Memory B cell (primary cell): ENCODE results near the gene MAB21L4.

Experiments used
- ATAC-seq: fragments of 150-1000 bp; cut with Tn5 transposase; 2 replicates; pipeline ENCODE4 v1.10.0; 2021; ENCODE audit warnings: low read depth, mild to moderate bottlenecking, moderate library complexity
- DNase-seq, 2 donors: peaks; one replicate each; pipeline ENCODE4 v3.0.0; 2022; ENCODE audit warnings: low spot score in 2 of 2
- H3K27ac Mint-ChIP-seq: one replicate; pipeline ENCODE4 v1.8.0; 2022; ENCODE audit warnings: mild to moderate bottlenecking, moderate library complexity, mixed read lengths
- H3K27me3 Mint-ChIP-seq: one replicate; pipeline ENCODE4 v1.8.0; 2022; ENCODE audit warnings: mixed read lengths
- H3K36me3 Mint-ChIP-seq: one replicate; pipeline ENCODE4 v1.8.0; 2022; ENCODE audit warnings: mild to moderate bottlenecking, mixed read lengths
- H3K4me1 Mint-ChIP-seq: one replicate; pipeline ENCODE4 v1.8.0; 2022; ENCODE audit warnings: mixed read lengths
- H3K4me3 Mint-ChIP-seq: one replicate; pipeline ENCODE4 v1.8.0; 2022; ENCODE audit warnings: mild to moderate bottlenecking, moderate library complexity, mixed read lengths
- H3K9me3 Mint-ChIP-seq: one replicate; pipeline ENCODE4 v1.8.0; 2022; ENCODE audit warnings: mixed read lengths

The MAB21L4 gene

GRCh38 chr2:240888890-240889573, 6.9 kb downstream of the MAB21L4 start:
- H3K36me3 Mint-ChIP-seq, result no peaks in the 10 kb centered on the region
- peaks cover 1% of the 10 kb centered on the region for H3K9me3 Mint-ChIP-seq
- DNase-seq (no peak), ATAC-seq (no peak)
- peaks cover 1% of the 10 kb centered on the region for H3K27me3 Mint-ChIP-seq
- no peak overlapping the region for H3K27ac Mint-ChIP-seq
- peaks cover 4% of the 10 kb centered on the region for H3K4me1 Mint-ChIP-seq
- H3K4me3 Mint-ChIP-seq, result no peak overlapping the region

GRCh38 chr2:240888130-240888889, 7.6 kb downstream of the MAB21L4 start:
- Mint-ChIP-seq H3K36me3 (no peaks in the 10 kb centered on the region), H3K4me1 (peaks cover 4% of the 10 kb centered on the region), H3K9me3 (peaks cover 1% of the 10 kb centered on the region), H3K27ac (no peak overlapping the region), H3K4me3 (no peak overlapping the region), H3K27me3 (peaks cover 2% of the 10 kb centered on the region)
- DNase-seq, result no peak
- ATAC-seq, result no peak

DNA sequence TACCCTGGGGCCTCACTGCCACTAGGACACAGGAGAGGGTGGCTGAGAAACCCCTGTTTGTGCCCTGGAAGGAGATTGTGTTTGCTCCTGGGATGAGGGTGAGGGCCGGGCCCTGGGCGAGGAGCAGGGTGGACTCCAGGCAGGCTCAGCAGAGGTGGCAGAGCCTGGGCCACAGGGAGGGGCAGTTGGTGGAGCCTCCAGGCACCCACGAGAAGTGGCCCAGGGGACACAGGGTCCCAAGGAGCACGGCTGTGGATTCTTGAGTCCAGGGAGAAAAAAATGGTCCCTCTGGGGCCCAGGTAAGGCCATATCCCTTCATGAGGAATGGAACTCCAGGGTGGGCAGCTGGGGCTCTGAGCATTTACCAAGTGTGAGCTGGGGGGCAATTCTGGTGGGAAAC, 8.3 kb downstream of the MAB21L4 start:
- no peaks in the 10 kb centered on the region for H3K36me3 Mint-ChIP-seq
- H3K27me3 Mint-ChIP-seq, result peaks cover 4% of the 10 kb centered on the region
- H3K4me1 Mint-ChIP-seq, result peaks cover 4% of the 10 kb centered on the region
- peaks cover 1% of the 10 kb centered on the region for H3K9me3 Mint-ChIP-seq
- ATAC-seq (no peak), DNase-seq (no peak)
- H3K27ac Mint-ChIP-seq, result no peak overlapping the region
- no peak overlapping the region for H3K4me3 Mint-ChIP-seq

- ATAC-seq, result no peak
- Mint-ChIP-seq H3K27me3 (peaks cover 4% of the 10 kb centered on the region), H3K4me1 (peaks cover 4% of the 10 kb centered on the region), H3K9me3 (peaks cover 1% of the 10 kb centered on the region), H3K27ac (no peak overlapping the region), H3K4me3 (no peak overlapping the region), H3K36me3 (no peaks in the 10 kb centered on the region)
- DNase-seq, result no peak
Measured at GRCh38 chr2:240886678-240887609, 9.0 kb downstream of the MAB21L4 start.

DNA sequence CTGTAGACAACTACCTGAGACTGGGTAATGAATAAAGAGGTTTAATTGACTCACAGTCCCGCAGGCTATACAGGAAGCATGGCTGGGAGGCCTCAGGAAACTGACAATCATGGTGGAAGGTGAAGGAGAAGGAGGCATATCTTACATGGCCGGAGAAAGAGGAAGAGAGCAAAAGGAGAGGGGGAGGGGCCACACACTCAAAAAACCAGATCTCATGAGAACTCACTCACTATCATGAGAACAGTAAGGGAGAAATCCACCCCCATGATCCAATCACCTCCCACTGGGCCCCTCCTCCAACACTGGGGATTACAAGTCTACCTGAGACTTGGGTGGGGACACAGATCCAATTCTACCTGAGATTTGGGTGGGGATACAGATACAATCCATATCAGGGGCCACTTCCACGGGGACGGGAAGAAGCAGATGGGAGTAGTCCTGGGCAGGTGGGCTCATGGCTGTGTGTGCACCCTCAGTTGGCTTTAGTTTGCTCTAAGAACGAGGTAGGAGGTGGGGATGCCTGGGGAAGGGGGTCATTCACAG, 9.9 kb downstream of the MAB21L4 start:
- DNase-seq (no peak), ATAC-seq (no peak)
- H3K9me3 Mint-ChIP-seq, result peaks cover 1% of the 10 kb centered on the region
- peaks cover 4% of the 10 kb centered on the region for H3K4me1 Mint-ChIP-seq
- peaks cover 4% of the 10 kb centered on the region for H3K27me3 Mint-ChIP-seq
- no peak overlapping the region for H3K4me3 Mint-ChIP-seq
- no peak overlapping the region for H3K27ac Mint-ChIP-seq
- no peaks in the 10 kb centered on the region for H3K36me3 Mint-ChIP-seq

DNA sequence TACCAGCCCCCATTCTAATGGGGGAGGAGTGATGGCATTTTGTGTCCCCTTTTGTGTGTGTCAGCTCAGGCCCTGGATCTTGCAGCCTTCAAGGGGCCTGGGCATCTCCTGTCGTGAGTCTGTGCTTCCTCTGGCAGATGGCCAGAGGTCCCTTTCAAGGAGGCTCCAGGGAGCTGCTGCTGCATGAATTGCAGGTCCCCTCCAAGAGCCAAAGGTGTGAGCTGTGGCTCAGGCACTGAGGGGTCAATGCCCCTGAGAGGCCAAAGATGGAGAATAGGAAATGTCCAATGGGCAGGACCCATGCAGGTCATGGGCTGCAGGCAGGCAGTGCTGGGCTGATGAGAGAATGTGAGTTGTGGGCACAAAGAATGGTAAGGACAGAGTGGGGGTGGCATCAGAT, 10.4 kb downstream of the MAB21L4 start:
- no peak overlapping the region for H3K4me3 Mint-ChIP-seq
- ATAC-seq (no peak), DNase-seq (no peak)
- peaks cover 4% of the 10 kb centered on the region for H3K4me1 Mint-ChIP-seq
- H3K27me3 Mint-ChIP-seq, result peaks cover 4% of the 10 kb centered on the region
- H3K36me3 Mint-ChIP-seq, result no peaks in the 10 kb centered on the region
- peaks cover 1% of the 10 kb centered on the region for H3K9me3 Mint-ChIP-seq
- H3K27ac Mint-ChIP-seq, result no peak overlapping the region

DNA sequence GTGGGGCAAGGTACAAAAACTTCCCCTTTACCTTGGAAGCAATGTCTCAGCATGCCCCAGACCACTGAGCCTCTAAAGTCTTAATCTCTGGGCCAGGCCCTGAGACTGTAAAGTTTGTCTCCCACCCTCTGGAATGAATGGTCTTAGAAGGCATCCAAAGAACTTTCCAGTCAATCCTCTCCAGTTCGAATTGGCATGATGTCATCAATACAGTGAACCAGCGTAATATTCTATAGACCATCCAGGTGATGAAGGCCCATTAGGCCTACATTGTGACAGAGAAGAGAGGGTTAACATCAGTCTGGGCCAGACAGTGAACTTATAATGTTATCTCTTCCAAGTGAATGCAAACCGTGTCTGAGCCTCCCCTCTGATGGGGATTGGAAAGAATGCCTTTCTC, 11.2 kb downstream of the MAB21L4 start:
- H3K27ac Mint-ChIP-seq, result no peak overlapping the region
- H3K4me3 Mint-ChIP-seq, result no peak overlapping the region
- peaks cover 1% of the 10 kb centered on the region for H3K9me3 Mint-ChIP-seq
- peaks cover 4% of the 10 kb centered on the region for H3K27me3 Mint-ChIP-seq
- DNase-seq, result no peak
- no peaks in the 10 kb centered on the region for H3K36me3 Mint-ChIP-seq
- ATAC-seq, result no peak
- H3K4me1 Mint-ChIP-seq, result peaks cover 4% of the 10 kb centered on the region

DNA sequence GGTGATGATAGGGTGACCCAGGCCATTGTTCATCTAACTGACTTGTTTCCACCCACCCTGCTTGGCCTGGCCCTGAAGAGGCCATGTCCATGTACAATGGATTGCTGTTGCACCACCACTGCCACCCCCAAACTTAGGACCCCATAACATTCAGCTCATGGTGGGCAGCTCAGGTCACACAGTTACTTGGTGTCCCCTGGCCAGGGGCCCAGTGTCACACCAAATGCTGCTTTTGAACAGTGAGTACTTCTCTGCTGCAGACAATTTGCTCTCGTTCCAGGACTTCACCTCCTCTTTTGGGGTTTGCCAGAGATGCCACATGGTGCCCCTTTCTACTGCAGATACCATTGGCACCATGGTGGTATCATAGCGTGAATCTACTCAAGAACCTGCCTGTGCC, 11.7 kb downstream of the MAB21L4 start:
- Mint-ChIP-seq H3K27ac (no peak overlapping the region), H3K36me3 (no peaks in the 10 kb centered on the region)
- ATAC-seq, result no peak

GRCh38 chr2:240881913-240882312, 14.0 kb downstream of the MAB21L4 start:
- Mint-ChIP-seq H3K27me3 (peaks cover 4% of the 10 kb centered on the region), H3K4me1 (peaks cover 4% of the 10 kb centered on the region), H3K9me3 (peaks cover 1% of the 10 kb centered on the region), H3K36me3 (no peaks in the 10 kb centered on the region), H3K4me3 (no peak overlapping the region), H3K27ac (no peak overlapping the region)
- ATAC-seq, result peak; percentile 31
- DNase-seq, result no peak

More for the DNA sequence above, 11.7 kb downstream of the MAB21L4 start:
- Mint-ChIP-seq H3K4me1 (peaks cover 4% of the 10 kb centered on the region), H3K4me3 (no peak overlapping the region), H3K9me3 (peaks cover 1% of the 10 kb centered on the region), H3K27me3 (peaks cover 4% of the 10 kb centered on the region)
- DNase-seq, result no peak

- DNase-seq (no peak), ATAC-seq (no peak)
- Mint-ChIP-seq H3K27ac (no peak overlapping the region), H3K27me3 (peaks cover 2% of the 10 kb centered on the region), H3K4me3 (no peak overlapping the region), H3K9me3 (no peaks in the 10 kb centered on the region), H3K36me3 (no peaks in the 10 kb centered on the region), H3K4me1 (no peaks in the 10 kb centered on the region)
Measured at GRCh38 chr2:240879105-240879504, 16.9 kb downstream of the MAB21L4 start.

DNA sequence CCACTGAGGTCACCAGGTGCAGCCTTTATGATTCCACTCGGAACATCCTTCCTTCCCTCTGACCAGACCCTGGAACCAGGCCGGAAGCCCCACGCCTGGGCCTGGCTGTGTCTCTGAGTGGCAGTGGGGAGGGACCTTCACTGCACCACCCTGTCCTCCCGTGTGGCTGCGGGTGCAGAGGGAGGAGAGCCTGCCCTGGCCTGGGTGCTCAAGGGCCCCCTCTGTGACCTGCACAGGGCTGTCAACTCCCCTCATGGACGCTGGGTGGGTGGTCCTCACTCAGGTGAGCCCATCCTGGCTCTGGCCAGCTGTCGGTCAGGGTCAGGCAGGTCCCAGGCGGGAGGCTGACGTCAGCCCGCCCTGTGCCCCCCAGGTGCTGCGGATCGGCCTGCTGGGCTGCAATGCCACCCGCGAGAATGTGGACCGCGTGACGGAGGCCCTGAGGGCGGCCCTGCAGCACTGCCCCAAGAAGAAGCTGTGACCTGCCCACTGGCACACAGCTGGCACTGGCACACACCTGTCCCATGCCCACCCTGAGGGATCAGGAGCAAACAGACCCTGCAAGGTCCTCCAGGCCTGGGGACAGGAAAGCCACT, 17.5 kb downstream of the MAB21L4 start:
- ATAC-seq, result no peak
- Mint-ChIP-seq H3K9me3 (no peaks in the 10 kb centered on the region), H3K27ac (no peak overlapping the region), H3K4me1 (no peaks in the 10 kb centered on the region), H3K27me3 (peaks cover 2% of the 10 kb centered on the region), H3K36me3 (no peaks in the 10 kb centered on the region), H3K4me3 (no peak overlapping the region)
- DNase-seq, result no peak

- no peaks in the 10 kb centered on the region for H3K27me3 Mint-ChIP-seq
- H3K4me1 Mint-ChIP-seq, result no peaks in the 10 kb centered on the region
- no peaks in the 10 kb centered on the region for H3K36me3 Mint-ChIP-seq
- no peak for DNase-seq
- no peak for ATAC-seq
- no peaks in the 10 kb centered on the region for H3K9me3 Mint-ChIP-seq
- no peak overlapping the region for H3K4me3 Mint-ChIP-seq
- no peak overlapping the region for H3K27ac Mint-ChIP-seq
Measured at GRCh38 chr2:240877460-240878340, 18.3 kb downstream of the MAB21L4 start.
